ENCODE measurements around the gene FBXO9.
A peak's percentile ranks its signal among the peaks of the same experiment; 100 is the strongest.

Gene FBXO9

GRCh38 chr6:53112871-53113270, 47.7 kb downstream of the FBXO9 start:
- H3K4me3 ChIP-seq (ENCODE audit: low read length) = no peak overlapping the region
- H3K79me2 ChIP-seq (ENCODE audit: low read length) = no peaks in the 10 kb centered on the region
- TF ChIP-seq EZH2 (optimal IDR thresholded peaks at IDR 0.05; ENCODE audit: low read depth, low read length) (no peak), CTCF (IDR thresholded peaks at IDR 0.05; ENCODE audit: low read length) (no peak), EZH2phosphoT487 (IDR thresholded peaks at IDR 0.05; ENCODE audit: low read length) (no peak)
- H3K27me3 ChIP-seq (replicated peaks; ENCODE audit: insufficient read depth, low read length) = no peaks in the 10 kb centered on the region
- no peaks in the 10 kb centered on the region for H3K9me3 ChIP-seq (replicated peaks; ENCODE audit: insufficient read depth, low read length)
- no peak for DNase-seq
- no peak overlapping the region for H3K9ac ChIP-seq (ENCODE audit: low read length)
- peaks cover 49% of the 10 kb centered on the region for H3K4me1 ChIP-seq (ENCODE audit: low read length)
- peaks cover 27% of the 10 kb centered on the region for H3F3A ChIP-seq (ENCODE audit: insufficient read depth, low read length)
- H3K4me2 ChIP-seq (ENCODE audit: low read depth, low read length) = peak overlapping the region; percentile 67
- H3K36me3 ChIP-seq (replicated peaks; ENCODE audit: insufficient read depth, low read length) = no peaks in the 10 kb centered on the region
- peak overlapping the region; percentile 54; the same call in 1 of the 2 replicates for H3K27ac ChIP-seq (ENCODE audit: low read length)
- H2AFZ ChIP-seq (ENCODE audit: low read length) = no peak overlapping the region
- H3K9me2 ChIP-seq (replicated peaks; ENCODE audit: insufficient read depth, low read length) = no peaks in the 10 kb centered on the region
- no peaks in the 10 kb centered on the region for H4K20me1 ChIP-seq (ENCODE audit: insufficient read depth, low read length)

- no peaks in the 10 kb centered on the region for H3K9me3 ChIP-seq (replicated peaks; ENCODE audit: insufficient read depth, low read length)
- H3F3A ChIP-seq (ENCODE audit: insufficient read depth, low read length) = peaks cover 27% of the 10 kb centered on the region
- no peaks in the 10 kb centered on the region for H3K27me3 ChIP-seq (replicated peaks; ENCODE audit: insufficient read depth, low read length)
- DNase-seq = no peak
- peaks cover 47% of the 10 kb centered on the region for H3K4me1 ChIP-seq (ENCODE audit: low read length)
- no peak overlapping the region for H3K4me3 ChIP-seq (ENCODE audit: low read length)
- H3K9ac ChIP-seq (ENCODE audit: low read length) = no peak overlapping the region
- H3K27ac ChIP-seq (ENCODE audit: low read length) = no peak overlapping the region
- no peak overlapping the region for H3K4me2 ChIP-seq (ENCODE audit: low read depth, low read length)
- no peak overlapping the region for H2AFZ ChIP-seq (ENCODE audit: low read length)
- no peaks in the 10 kb centered on the region for H4K20me1 ChIP-seq (ENCODE audit: insufficient read depth, low read length)
- no peaks in the 10 kb centered on the region for H3K79me2 ChIP-seq (ENCODE audit: low read length)
- no peaks in the 10 kb centered on the region for H3K36me3 ChIP-seq (replicated peaks; ENCODE audit: insufficient read depth, low read length)
- TF ChIP-seq CTCF (IDR thresholded peaks at IDR 0.05; ENCODE audit: low read length) = no peak
- no peak for TF ChIP-seq EZH2 (optimal IDR thresholded peaks at IDR 0.05; ENCODE audit: low read depth, low read length)
- no peak for TF ChIP-seq EZH2phosphoT487 (IDR thresholded peaks at IDR 0.05; ENCODE audit: low read length)
- H3K9me2 ChIP-seq (replicated peaks; ENCODE audit: insufficient read depth, low read length) = no peaks in the 10 kb centered on the region
Measured at GRCh38 chr6:53113742-53114141, 48.5 kb downstream of the FBXO9 start.

GRCh38 chr6:53115113-53115512, 49.9 kb downstream of the FBXO9 start:
- no peak overlapping the region for H3K9ac ChIP-seq (ENCODE audit: low read length)

More at GRCh38 chr6:53115113-53115512, 49.9 kb downstream of the FBXO9 start:
- no peaks in the 10 kb centered on the region for H3K27me3 ChIP-seq (replicated peaks; ENCODE audit: insufficient read depth, low read length)
- H3K4me3 ChIP-seq (ENCODE audit: low read length) = no peak overlapping the region
- H3K79me2 ChIP-seq (ENCODE audit: low read length) = no peaks in the 10 kb centered on the region
- H3K9me2 ChIP-seq (replicated peaks; ENCODE audit: insufficient read depth, low read length) = no peaks in the 10 kb centered on the region
- H3K27ac ChIP-seq (ENCODE audit: low read length) = no peak overlapping the region
- no peak for DNase-seq
- H3K9me3 ChIP-seq (replicated peaks; ENCODE audit: insufficient read depth, low read length) = no peaks in the 10 kb centered on the region
- H3F3A ChIP-seq (ENCODE audit: insufficient read depth, low read length) = peaks cover 20% of the 10 kb centered on the region
- H2AFZ ChIP-seq (ENCODE audit: low read length) = no peak overlapping the region
- TF ChIP-seq EZH2phosphoT487 (IDR thresholded peaks at IDR 0.05; ENCODE audit: low read length) = no peak
- TF ChIP-seq EZH2 (optimal IDR thresholded peaks at IDR 0.05; ENCODE audit: low read depth, low read length) = no peak
- no peak for TF ChIP-seq CTCF (IDR thresholded peaks at IDR 0.05; ENCODE audit: low read length)
- H3K4me2 ChIP-seq (ENCODE audit: low read depth, low read length) = no peak overlapping the region
- no peaks in the 10 kb centered on the region for H4K20me1 ChIP-seq (ENCODE audit: insufficient read depth, low read length)
- no peaks in the 10 kb centered on the region for H3K36me3 ChIP-seq (replicated peaks; ENCODE audit: insufficient read depth, low read length)
- H3K4me1 ChIP-seq (ENCODE audit: low read length) = peaks cover 33% of the 10 kb centered on the region

Data from MM.1S (cell line).